IMR-90 (cell line): ENCODE results near the gene HPSE2. TPM values are rescaled to one million over a fixed set of nuclear protein-coding genes. Genes with fewer than 3 reads are reported as not detected.

Experiments used
- ATAC-seq: fragments of 200-7000 bp; cut with Tn5 transposase; 2 replicates; pipeline ENCODE4 v1.9.1; 2020; ENCODE audit warnings: low read depth, mild to moderate bottlenecking, moderate library complexity
- BruUV-seq: library from RNA; stranded (reverse); fragments of 400-500 nt; replicated peaks from 2 replicates; lab custom pipeline; 2021; lab: Mats Ljungman, UMichigan
- CTCF ChIA-PET: fragments of 300-600 bp; formaldehyde crosslinking; extraction: SDS; loops from one replicate; lab custom pipeline; 2021; ENCODE audit warnings: antibody characterized with exemption; lab: Yijun Ruan, JAX
- POLR2A ChIA-PET: fragments of 300-600 bp; sonication (Branson Sonifier 250); formaldehyde crosslinking; loops from one replicate; lab custom pipeline; 2022; ENCODE audit warnings: antibody characterized with exemption; ENCODE audit not compliant: unreplicated experiment; lab: Charles Lee
- DNase-seq: peaks from one replicate; pipeline ENCODE4 v3.0.0; 2013
- H2AFZ ChIP-seq: replicated peaks from 2 replicates; pipeline ENCODE3; 2013; ENCODE audit warnings: low read length, mild to moderate bottlenecking; ENCODE audit not compliant: poor library complexity
- H2AK5ac ChIP-seq: 2 replicates; pipeline ENCODE4 v1.6.1; 2013; ENCODE audit warnings: low read depth, low read length, inconsistent platforms
- H2AK9ac ChIP-seq: replicated peaks from 2 replicates; pipeline ENCODE3; 2013; ENCODE audit warnings: mild to moderate bottlenecking, low read depth, low read length, moderate library complexity; ENCODE audit not compliant: poor library complexity
- H2BK120ac ChIP-seq: 2 replicates; pipeline ENCODE4 v1.6.1; 2013; ENCODE audit warnings: low read depth, low read length, inconsistent platforms
- H2BK15ac ChIP-seq: 3 replicates; pipeline ENCODE4 v1.6.1; 2013; ENCODE audit warnings: low read depth, low read length, inconsistent platforms
- H2BK20ac ChIP-seq: 2 replicates; pipeline ENCODE4 v1.6.1; 2013; ENCODE audit warnings: low read depth, mild to moderate bottlenecking, inconsistent platforms, low read length, moderate library complexity
- H2BK5ac ChIP-seq: 2 replicates; pipeline ENCODE4 v1.6.1; 2013; ENCODE audit warnings: mild to moderate bottlenecking, low read depth, low read length, inconsistent platforms; ENCODE audit not compliant: poor library complexity, severe bottlenecking
- H3K14ac ChIP-seq: replicated peaks from 2 replicates; pipeline ENCODE4 v1.6.1; 2013; ENCODE audit warnings: low read depth, low read length, inconsistent platforms
- H3K18ac ChIP-seq: 2 replicates; pipeline ENCODE4 v1.6.1; 2013; ENCODE audit warnings: low read depth, low read length, control low read depth
- H3K23ac ChIP-seq: 2 replicates; pipeline ENCODE4 v1.6.1; 2013; ENCODE audit warnings: low read depth, low read length, inconsistent platforms
- H3K27ac ChIP-seq: 2 replicates; pipeline ENCODE4 v1.5.1; 2013; ENCODE audit warnings: mild to moderate bottlenecking, control low read depth, low read length; ENCODE audit not compliant: insufficient read depth
- H3K27me3 ChIP-seq: 2 replicates; pipeline ENCODE4 v1.6.1; 2013; ENCODE audit warnings: low read length; ENCODE audit not compliant: control insufficient read depth, insufficient read depth
- H3K36me3 ChIP-seq: 2 replicates; pipeline ENCODE4 v1.6.1; 2013; ENCODE audit warnings: low read length, mixed read lengths; ENCODE audit not compliant: control insufficient read depth, insufficient read depth
- H3K4ac ChIP-seq: 2 replicates; pipeline ENCODE4 v1.6.1; 2013; ENCODE audit warnings: low read depth, low read length, inconsistent platforms
- H3K4me1 ChIP-seq: 2 replicates; pipeline ENCODE4 v1.6.1; 2013; ENCODE audit warnings: low read length, mixed read lengths; ENCODE audit not compliant: control insufficient read depth, insufficient read depth
- H3K4me2 ChIP-seq: 2 replicates; pipeline ENCODE4 v1.6.1; 2013; ENCODE audit warnings: low read depth, mild to moderate bottlenecking, control low read depth, low read length, moderate library complexity
- H3K4me3 ChIP-seq: 2 replicates; pipeline ENCODE4 v1.5.1; 2013; ENCODE audit warnings: low read depth, mild to moderate bottlenecking, control low read depth, low read length, moderate library complexity; ENCODE audit not compliant: insufficient read depth
- H3K56ac ChIP-seq: 2 replicates; pipeline ENCODE4 v1.6.1; 2013; ENCODE audit warnings: low read length, inconsistent platforms; ENCODE audit not compliant: insufficient read depth; ENCODE audit errors: extremely low read depth
- H3K79me1 ChIP-seq, 2 experiments: 2 replicates each; pipeline ENCODE4 v1.6.1; 2013; ENCODE audit warnings: low read length in 2 of 2, inconsistent platforms in 1 of 2, low read depth in 1 of 2
- H3K9ac ChIP-seq: 2 replicates; pipeline ENCODE4 v1.6.1; 2013; ENCODE audit warnings: low read depth, low read length, control low read depth
- H3K9me1 ChIP-seq: 2 replicates; pipeline ENCODE4 v1.6.1; 2013; ENCODE audit warnings: low read length, inconsistent platforms; ENCODE audit not compliant: insufficient read depth
- H3K9me3 ChIP-seq: 2 replicates; pipeline ENCODE4 v1.6.1; 2013; ENCODE audit warnings: low read length; ENCODE audit not compliant: control insufficient read depth, insufficient read depth
- H4K20me1 ChIP-seq: 2 replicates; pipeline ENCODE4 v1.6.1; 2013; ENCODE audit warnings: low read length, inconsistent platforms; ENCODE audit not compliant: insufficient read depth
- H4K5ac ChIP-seq: 2 replicates; pipeline ENCODE4 v1.6.1; 2013; ENCODE audit warnings: mild to moderate bottlenecking, low read depth, low read length, control low read depth
- H4K8ac ChIP-seq, 2 experiments: 2 replicates each; pipeline ENCODE4 v1.6.1; 2013; ENCODE audit warnings: low read depth in 2 of 2, low read length in 2 of 2, control low read depth in 1 of 2, inconsistent platforms in 1 of 2
- H4K91ac ChIP-seq: 2 replicates; pipeline ENCODE4 v1.6.1; 2013; ENCODE audit warnings: low read depth, low read length, inconsistent platforms; ENCODE audit not compliant: insufficient read depth
- BHLHE40 ChIP-seq: fragments of 150-350 bp; IDR thresholded peaks from 2 replicates; pipeline ENCODE4 v1.6.1; 2016; ENCODE audit warnings: mild to moderate bottlenecking, low read depth, low read length
- CEBPB ChIP-seq: IDR thresholded peaks from 2 replicates; pipeline ENCODE4 v1.6.1; 2012; ENCODE audit warnings: low read depth, low read length, improper control_type of control experiment
- CHD1 ChIP-seq: IDR thresholded peaks from 2 replicates; pipeline ENCODE4 v1.6.1; 2012; ENCODE audit warnings: low read depth, low read length, improper control_type of control experiment
- CTCF ChIP-seq: conservative IDR thresholded peaks from 2 replicates; pipeline ENCODE4 v1.5.1; 2012; ENCODE audit warnings: mild to moderate bottlenecking, low read depth, low read length, improper control_type of control experiment
- ELK1 ChIP-seq: fragments of 150-350 bp; IDR thresholded peaks from 2 replicates; pipeline ENCODE4 v1.6.1; 2016; ENCODE audit warnings: low read depth, mild to moderate bottlenecking, low read length, moderate library complexity, borderline replicate concordance
- FOS ChIP-seq: fragments of 150-350 bp; IDR thresholded peaks from 2 replicates; pipeline ENCODE4 v1.6.1; 2016; ENCODE audit warnings: low read depth, low read length
- MAFK ChIP-seq: IDR thresholded peaks from 2 replicates; pipeline ENCODE4 v1.6.1; 2012; ENCODE audit warnings: low read depth, low read length, improper control_type of control experiment
- MAZ ChIP-seq: IDR thresholded peaks from 2 replicates; pipeline ENCODE4 v1.6.1; 2012; ENCODE audit warnings: low read depth, mild to moderate bottlenecking, low read length, improper control_type of control experiment, moderate library complexity, borderline replicate concordance
- MXI1 ChIP-seq: IDR thresholded peaks from 2 replicates; pipeline ENCODE4 v1.6.1; 2012; ENCODE audit warnings: low read depth, mild to moderate bottlenecking, low read length, moderate library complexity, borderline replicate concordance
- NFE2L2 ChIP-seq: fragments of 150-350 bp; IDR thresholded peaks from 2 replicates; pipeline ENCODE4 v1.6.1; 2016; ENCODE audit warnings: low read depth, mild to moderate bottlenecking, low read length
- POLR2A ChIP-seq: IDR thresholded peaks from 2 replicates; pipeline ENCODE4 v1.6.1; 2012; ENCODE audit warnings: mild to moderate bottlenecking, low read depth, low read length
- RAD21 ChIP-seq: IDR thresholded peaks from 2 replicates; pipeline ENCODE4 v1.6.1; 2012; ENCODE audit warnings: low read length, improper control_type of control experiment
- RCOR1 ChIP-seq: IDR thresholded peaks from 2 replicates; pipeline ENCODE4 v1.6.1; 2012; ENCODE audit warnings: mild to moderate bottlenecking, low read length, improper control_type of control experiment; ENCODE audit not compliant: insufficient replicate concordance
- RFX5 ChIP-seq: IDR thresholded peaks from 2 replicates; pipeline ENCODE4 v1.8.0; 2012; ENCODE audit warnings: low read depth, mild to moderate bottlenecking, low read length, moderate library complexity
- SMC3 ChIP-seq: fragments of 150-350 bp; IDR thresholded peaks from 2 replicates; pipeline ENCODE4 v1.6.1; 2016; ENCODE audit warnings: low read depth, mild to moderate bottlenecking, antibody characterized with exemption, low read length, moderate library complexity
- WGBS, 2 experiments: methylation state at CpG; one replicate each; pipeline versions ENCODE4 v1.1.5 to v1.1.7; 2013; ENCODE audit warnings: missing lambda C conversion rate in 2 of 2; ENCODE audit not compliant: insufficient read length in 1 of 2; ENCODE audit errors: extremely low coverage in 2 of 2; 5-methylcytosine and 5-hydroxymethylcytosine counted together
- dilution Hi-C: fragments of 300-500 bp; cut with HindIII; formaldehyde crosslinking; loops from one replicate; pipeline ENCODE4 v1.14.3; 2018; ENCODE audit warnings: low sequenced_read_pairs; ENCODE audit not compliant: unreplicated experiment
- in situ Hi-C: fragments of 300-500 bp; cut with MboI; formaldehyde crosslinking; loops from 3 replicates; pipeline ENCODE4 v1.14.3; 2019; ENCODE audit warnings: low sequenced_read_pairs, inconsistent platforms, mixed read lengths
- intact Hi-C: fragments of 100-400 bp; cut with micrococcal nuclease; formaldehyde crosslinking; loops from 2 replicates; pipeline ENCODE4 v1.10.0; 2022
- polyA plus RNA-seq, 3 experiments: library from polyadenylated mRNA; depleted of rRNA; stranded (reverse); fragments of >200 nt; gene quantifications; 2 replicates each; pipeline ENCODE4 v1.2.3, GENCODE V29; 2012; ENCODE audit warnings: low replicate concordance in 1 of 3
- total RNA-seq: library from RNA; depleted of rRNA; stranded (reverse); fragments of >200 nt; gene quantifications from 2 replicates; pipeline ENCODE4 v1.2.3, GENCODE V29; 2012
- TF ChIP-seq, protein P1 (sequence below): fragments of 150-350 bp; IDR thresholded peaks from 2 replicates; pipeline ENCODE4 v1.6.1; 2017; ENCODE audit warnings: mild to moderate bottlenecking, antibody characterized with exemption, low read length, low read depth

HPSE2 gene
- total and polyA plus RNA-seq, 2 of the 4 experiments (the other 2 are of a cell fraction): not detected

DNA sequence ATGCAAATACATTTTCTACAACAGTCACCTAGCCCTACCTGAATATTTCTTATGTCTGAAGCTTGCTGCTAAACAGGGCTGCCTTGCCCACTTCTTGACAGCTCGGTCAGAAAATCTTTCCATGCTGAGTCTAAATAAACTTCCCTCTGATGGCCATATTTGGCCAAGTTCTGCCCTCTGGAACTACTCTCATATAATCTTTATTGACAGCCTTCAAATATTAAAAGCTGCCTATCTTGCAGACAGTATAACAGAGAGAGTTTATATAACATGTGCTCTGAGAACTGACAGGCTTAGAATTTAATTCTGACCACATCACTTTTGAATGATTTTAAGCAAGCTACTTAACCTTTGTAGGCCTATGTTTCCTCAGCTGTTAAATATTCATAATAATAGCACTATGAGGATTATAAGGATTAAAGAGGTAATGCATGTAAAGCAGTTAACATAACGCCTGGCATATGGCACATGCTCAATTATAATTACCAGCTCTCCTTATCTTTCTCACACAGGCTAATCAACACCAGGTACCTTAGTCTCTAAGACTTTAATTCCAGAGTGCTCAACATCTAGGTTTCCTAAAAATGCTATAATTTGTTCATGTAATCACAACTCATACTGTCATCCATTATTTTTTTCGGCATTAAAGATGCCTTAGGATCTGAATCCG lies 334.1 kb downstream of the HPSE2 start:
- no peak overlapping the region for H2BK120ac ChIP-seq
- H3K9ac ChIP-seq: no peak overlapping the region
- H4K8ac ChIP-seq: no peak overlapping the region
- no peaks in the 10 kb centered on the region for H3K4me1 ChIP-seq
- no peak overlapping the region for H3K23ac ChIP-seq
- no peak overlapping the region for H2BK5ac ChIP-seq
- no peaks in the 10 kb centered on the region for H3K9me1 ChIP-seq
- H4K5ac ChIP-seq: no peak overlapping the region
- CTCF ChIA-PET: interaction anchor here (0.7 to 1.5 kb wide), 2 partner anchors 43 to 49 kb away, joined by 3 read pairs; no protein-coding TSS in a partner anchor
- no peak overlapping the region for H3K56ac ChIP-seq
- in situ Hi-C loops (no loop called here), intact Hi-C loops (no loop called here), dilution Hi-C loops (no loop called here)
- H3K4ac ChIP-seq: no peak overlapping the region
- H3K14ac ChIP-seq: no peak overlapping the region
- 40% methylated on average over 1 of the region's 4 CpGs; no CpG with 5 or more reads in 1 of the 2 experiments for WGBS, 2 experiments
- no peak overlapping the region for H2AK9ac ChIP-seq
- no peak overlapping the region for H3K4me2 ChIP-seq
- no peak overlapping the region for H3K27ac ChIP-seq
- DNase-seq (no peak), ATAC-seq (no peak)
- H4K91ac ChIP-seq: no peak overlapping the region
- no peaks in the 10 kb centered on the region for H3K79me1 ChIP-seq
- no peak overlapping the region for H3K18ac ChIP-seq
- H3K27me3 ChIP-seq: no peaks in the 10 kb centered on the region
- POLR2A ChIA-PET: no interaction called here
- H2AFZ ChIP-seq: no peak overlapping the region
- H3K4me3 ChIP-seq: no peak overlapping the region
- no peak overlapping the region for H2AK5ac ChIP-seq
- H2BK15ac ChIP-seq: no peak overlapping the region
- H3K9me3 ChIP-seq: no peaks in the 10 kb centered on the region
- no peaks in the 10 kb centered on the region for H4K20me1 ChIP-seq
- no TSS peak for BruUV-seq
- TF ChIP-seq CTCF (no peak), FOS (no peak), ELK1 (no peak), RAD21 (no peak), MAZ (no peak), SMC3 (no peak), CHD1 (no peak), RFX5 (no peak), MAFK (no peak), NFE2L2 (no peak), RCOR1 (no peak), BHLHE40 (no peak), POLR2A (no peak), CEBPB (no peak), MXI1 (no peak)
- TF ChIP-seq, protein P1, sequence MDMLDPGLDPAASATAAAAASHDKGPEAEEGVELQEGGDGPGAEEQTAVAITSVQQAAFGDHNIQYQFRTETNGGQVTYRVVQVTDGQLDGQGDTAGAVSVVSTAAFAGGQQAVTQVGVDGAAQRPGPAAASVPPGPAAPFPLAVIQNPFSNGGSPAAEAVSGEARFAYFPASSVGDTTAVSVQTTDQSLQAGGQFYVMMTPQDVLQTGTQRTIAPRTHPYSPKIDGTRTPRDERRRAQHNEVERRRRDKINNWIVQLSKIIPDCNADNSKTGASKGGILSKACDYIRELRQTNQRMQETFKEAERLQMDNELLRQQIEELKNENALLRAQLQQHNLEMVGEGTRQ: no peak
- no peaks in the 10 kb centered on the region for H3K36me3 ChIP-seq
- H2BK20ac ChIP-seq: no peak overlapping the region
